SIG-M5 treated with dmso at 0.1 percent for 504 hours (cell line): Measurements from ENCODE around the gene SERPINI2.

Experiments
- DNase-seq: peaks from one replicate; lab custom pipeline; 2025; ENCODE audit not compliant: unreplicated experiment; lab: John Stamatoyannopoulos, UW

SERPINI2 gene, protein sequence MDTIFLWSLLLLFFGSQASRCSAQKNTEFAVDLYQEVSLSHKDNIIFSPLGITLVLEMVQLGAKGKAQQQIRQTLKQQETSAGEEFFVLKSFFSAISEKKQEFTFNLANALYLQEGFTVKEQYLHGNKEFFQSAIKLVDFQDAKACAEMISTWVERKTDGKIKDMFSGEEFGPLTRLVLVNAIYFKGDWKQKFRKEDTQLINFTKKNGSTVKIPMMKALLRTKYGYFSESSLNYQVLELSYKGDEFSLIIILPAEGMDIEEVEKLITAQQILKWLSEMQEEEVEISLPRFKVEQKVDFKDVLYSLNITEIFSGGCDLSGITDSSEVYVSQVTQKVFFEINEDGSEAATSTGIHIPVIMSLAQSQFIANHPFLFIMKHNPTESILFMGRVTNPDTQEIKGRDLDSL

DNA sequence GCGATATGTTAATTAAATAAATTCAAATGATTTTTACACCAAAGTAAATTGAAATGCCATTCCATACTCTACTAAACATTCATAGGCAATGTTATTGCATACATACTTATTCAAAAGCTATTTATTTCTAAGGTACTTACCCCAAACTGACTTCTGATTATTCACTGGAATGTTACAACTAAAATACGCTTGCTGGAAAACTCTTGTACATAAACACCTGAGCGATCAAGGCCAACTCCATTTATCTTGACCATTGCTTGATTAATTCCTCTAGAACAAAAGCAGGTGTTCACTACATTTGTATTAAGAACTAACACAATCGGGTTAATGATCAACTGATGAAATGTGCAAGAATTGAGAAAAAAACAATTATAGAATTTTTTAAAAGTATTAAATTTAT, at the start of gene SERPINI2:
Gene SERPINI2, minus strand, starts transcription at position 180 of the 400 bp plus-strand sequence. CDS start 2,208 bp downstream, outside the sequence.
- no peak for DNase-seq

DNA sequence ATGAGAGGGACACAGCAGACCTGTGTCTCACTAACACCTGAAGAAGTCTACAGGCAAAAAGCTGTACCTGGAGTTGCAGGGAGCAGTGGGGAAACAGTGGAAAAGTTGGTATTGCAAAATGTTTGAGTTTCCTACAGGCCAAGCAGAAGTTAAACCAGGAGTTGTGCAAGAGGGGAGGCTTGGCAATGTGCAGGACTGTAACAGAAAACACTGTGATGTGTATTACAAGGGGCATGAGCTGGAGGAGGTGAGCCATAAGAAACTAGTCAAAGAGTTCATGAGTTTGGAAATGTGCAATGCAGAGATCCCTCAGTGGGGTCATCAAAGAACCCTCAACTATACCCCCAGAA, 47.1 kb upstream of the SERPINI2 start:
- DNase-seq = peak; percentile 96

DNA sequence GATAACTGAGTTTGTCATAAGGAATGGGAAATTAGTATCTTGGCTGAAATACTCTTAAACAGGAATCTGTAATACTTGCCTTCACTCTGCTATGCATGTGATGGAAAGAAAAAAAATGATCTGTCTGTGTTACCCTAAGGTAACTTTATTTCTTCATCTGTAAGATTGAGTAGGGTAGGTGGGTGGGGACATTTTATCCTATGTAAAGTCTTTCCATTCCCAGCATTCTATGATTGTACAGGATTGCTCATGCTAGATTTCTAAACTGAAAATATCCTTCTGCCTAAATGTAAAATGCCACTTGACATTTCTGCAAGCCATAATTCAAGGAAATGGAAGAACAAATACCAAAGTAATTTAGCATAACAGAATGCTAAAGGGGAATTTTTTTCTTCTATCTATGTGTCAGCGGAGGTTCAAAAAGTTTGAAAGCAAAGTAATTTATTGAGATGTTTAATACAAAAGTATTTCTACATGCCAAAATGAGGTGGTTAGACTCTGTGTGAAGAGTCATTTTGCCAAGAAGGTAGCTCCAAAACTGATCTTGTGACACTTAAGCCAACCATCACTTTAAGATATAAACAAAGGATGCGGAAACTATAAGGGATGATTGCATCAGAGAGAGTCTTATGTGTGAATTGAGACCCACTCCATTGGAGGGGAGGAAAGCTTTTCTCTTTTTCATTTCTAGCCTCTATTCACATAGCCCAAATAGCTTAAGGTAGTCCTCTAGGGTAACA, 46.6 kb upstream of the SERPINI2 start:
- DNase-seq = peak; percentile 89

DNA sequence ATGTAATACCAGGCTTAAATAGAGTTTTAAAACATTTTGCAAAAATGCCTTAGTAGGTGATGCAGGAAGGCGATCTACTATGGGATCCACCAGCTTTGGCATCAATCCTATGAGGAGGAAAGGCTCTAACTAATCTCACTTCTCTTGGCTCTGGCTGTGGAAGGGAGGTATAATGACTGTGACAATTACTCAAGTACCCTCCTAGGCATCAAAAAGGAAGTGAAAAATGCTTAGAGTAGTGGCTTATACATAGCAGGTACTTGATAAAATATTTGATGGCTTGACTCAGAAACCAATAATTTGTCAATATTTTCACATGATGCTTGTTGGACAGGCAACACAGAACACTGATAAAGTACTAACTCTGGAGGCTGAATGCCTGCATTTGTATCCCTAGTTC, 34.1 kb upstream of the SERPINI2 start:
- peak; percentile 34 for DNase-seq

DNA sequence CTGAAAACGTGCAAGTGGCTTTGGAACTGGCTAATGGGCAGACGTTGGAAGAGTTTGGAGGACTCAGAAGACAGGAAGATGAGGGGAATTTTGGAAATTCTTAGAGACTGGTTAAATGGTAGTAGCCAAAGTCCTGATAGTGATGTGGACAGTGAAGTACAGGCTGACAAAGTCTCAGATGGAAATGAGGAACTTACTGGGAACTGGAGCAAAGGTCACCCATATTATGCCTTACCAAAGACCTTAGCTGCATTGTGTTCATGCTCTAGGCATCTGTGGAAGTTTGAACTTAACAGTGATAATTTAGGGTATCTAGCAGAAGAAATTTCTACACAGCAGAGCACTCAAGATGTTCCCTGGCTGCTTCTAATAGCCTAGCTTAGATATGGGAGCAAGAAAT, 28.6 kb upstream of the SERPINI2 start:
- DNase-seq = peak; percentile 14

DNA sequence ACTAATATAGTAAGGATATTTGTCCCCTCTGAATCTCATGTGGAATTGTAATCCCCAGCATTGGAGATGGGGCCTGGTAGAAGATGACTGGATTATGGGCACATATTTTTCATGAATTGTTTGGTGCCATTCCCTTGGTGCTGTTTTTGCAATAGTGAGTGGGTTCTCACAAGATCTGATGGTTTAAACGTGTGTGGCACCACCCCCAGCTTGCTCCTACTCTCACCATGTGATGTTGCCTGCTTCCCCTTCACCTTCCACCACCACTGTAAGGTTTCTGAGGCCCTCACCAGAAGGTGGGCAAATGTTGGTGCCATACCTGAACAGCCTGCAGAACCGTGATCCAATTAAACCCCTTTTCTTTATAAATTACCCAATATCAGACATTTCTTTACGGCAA, 28.1 kb upstream of the SERPINI2 start:
- DNase-seq = no peak

DNA sequence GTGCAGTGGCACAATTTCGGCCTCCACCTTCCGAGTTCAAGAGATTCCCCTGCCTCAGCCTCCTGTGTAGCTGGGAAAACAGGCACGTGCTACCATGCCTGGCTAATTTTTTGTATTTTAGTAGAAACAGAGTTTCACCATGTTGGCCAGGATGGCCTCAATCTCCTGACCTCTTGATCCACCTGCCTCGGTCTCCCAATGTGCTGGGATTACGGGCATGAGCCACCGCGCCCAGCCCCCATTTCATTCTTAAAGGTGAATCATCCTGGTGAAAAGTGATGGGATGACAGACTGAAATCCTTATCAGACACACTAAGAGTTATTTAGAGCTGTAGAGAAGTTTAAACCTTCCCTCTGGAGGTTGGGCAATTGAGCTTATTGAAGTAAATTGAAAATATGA, 24.1 kb upstream of the SERPINI2 start:
- DNase-seq = no peak

DNA sequence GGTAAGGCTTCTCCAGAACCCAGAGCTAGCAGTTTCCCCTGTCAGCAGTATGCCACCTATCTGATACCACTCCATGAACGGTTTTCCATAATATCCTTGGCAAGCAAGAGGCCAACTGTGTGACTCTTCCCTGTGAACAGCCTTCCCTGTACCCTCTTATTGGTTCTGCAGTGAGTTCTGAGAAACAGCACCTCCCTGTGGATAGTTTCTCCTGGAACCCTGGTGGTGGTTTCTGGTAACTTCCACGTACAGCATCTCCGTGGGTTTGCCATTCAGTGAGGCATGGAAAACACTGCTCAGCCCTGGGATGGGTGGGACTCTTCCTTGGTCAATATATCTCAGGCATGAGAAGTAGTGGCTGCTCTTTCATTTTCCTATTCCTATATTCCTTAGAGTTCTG, 19.4 kb upstream of the SERPINI2 start:
- no peak for DNase-seq

DNA sequence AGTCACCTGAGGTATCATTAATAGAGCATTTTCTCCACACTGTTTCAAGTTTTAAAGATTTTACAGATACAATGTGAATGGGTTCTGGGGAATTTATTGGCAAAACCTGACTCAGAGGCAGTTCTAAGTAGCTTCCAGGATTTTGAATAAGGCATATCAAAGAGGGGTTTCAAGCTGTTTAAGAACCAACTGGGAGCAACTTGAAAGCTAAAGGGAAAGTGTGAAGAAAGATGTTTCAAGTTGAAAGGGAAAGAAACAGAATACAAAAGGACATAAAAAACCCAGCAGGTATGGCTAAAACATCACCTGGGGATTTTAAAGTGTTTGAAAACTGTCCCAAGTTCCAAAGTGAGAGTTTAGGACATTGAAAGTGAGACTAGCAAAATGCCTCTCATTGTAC, 17.8 kb upstream of the SERPINI2 start:
- DNase-seq = no peak

DNA sequence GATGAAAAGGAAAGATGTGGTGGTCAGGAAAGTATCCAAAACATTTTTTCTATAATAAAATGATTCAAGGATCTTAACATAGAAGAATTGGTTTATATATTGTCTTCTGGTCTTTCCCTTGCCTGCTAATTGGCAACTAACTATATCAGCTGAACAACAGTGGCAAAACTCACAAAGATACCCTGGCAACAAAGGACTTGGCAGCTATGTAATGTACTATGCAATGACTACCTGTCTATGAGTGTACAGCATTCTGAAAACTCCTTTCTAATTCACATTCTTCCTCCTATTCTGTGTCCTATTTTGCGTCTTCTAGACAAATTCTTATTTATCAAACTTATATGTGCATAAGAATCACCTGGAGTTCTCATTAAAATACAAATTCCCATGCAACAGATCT, 15.7 kb upstream of the SERPINI2 start:
- DNase-seq = no peak

DNA sequence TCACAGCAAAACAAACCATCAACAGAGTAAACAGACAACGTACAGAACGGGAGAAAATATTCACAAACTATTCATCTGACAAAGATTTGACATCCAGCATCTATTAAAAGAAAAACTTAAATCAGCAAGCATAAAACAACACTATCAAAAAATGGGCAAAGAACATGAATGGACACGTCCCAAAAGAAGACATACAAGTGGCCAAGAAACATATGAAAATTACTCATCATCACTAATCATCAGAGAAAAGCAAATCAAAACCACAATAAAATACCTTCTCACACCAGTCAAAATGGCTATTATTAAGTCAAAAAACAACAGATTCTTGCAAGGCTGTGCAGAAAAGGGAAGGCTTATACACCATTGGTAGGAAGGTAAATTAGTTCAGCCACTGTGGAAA, 13.7 kb upstream of the SERPINI2 start:
- DNase-seq = no peak

DNA sequence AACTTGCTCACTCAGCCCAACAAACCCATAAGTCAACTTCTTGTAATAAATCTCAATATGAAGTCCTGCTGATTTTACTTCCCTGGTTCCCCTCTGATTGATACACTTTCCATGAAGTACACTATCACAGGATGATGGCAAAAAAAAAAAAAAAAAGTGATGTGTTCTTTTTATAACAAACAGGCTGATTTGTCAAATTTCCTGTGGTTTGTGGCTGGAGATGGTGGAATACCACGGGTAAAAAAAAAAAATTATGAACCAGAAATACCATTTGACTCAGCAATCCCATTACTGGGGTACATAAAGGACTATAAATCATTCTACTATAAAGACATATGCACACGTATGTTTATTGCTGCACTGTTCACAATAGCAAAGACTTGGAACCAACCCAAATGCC, 10.7 kb upstream of the SERPINI2 start:
- no peak for DNase-seq

DNA sequence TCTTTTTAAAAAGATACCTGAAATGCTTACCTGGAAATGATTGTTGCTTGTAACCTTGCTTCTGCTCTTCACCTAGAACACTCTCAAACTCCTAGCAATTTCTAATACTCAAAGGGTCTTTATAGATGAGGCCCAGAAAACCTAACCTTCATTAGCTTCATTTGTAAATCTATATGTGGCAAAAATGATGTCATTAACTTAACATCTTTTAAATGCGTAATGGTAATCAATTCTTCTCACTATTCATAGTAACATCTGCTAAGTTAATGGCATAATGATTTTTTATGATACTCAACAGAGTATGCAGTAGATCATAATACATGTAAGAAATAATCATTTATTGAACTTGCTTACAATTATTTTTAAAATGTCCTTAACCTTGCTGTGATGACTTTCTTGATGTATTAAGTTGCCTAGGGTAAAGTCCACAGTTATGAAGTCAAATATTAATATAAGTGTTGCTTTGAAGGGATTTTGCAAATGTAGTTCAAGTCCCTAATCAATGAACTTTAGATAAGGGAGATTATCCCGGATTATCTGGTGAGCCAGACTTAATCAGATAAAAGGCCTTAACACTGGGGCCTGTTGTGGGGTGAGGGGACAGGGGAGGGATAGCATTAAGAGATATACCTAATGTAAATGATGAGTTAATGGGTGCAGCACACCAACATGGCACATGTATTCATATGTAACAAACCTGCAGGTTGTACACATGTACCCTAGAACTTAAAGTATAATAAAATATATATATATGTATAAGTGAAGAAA, 10.1 kb upstream of the SERPINI2 start:
- DNase-seq = no peak

DNA sequence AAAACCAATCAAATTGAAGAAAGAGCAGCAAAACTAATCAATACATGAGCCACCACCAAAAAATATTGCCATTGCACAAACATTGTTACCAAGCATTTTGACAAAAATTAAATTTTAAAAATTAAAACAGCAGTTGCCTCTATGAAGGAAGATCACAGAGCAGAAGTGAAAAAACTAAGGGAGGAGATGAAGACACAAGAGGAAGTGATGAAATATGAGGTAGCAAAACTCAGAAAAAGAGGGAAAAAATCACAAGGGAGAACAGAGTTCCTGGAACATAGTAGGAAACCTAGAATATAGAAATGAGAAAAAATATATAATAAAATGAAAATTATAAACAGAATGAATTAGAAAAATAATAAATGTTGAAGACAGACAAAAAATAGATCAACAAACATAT, 7.3 kb upstream of the SERPINI2 start:
- peak; percentile 44 for DNase-seq

DNA sequence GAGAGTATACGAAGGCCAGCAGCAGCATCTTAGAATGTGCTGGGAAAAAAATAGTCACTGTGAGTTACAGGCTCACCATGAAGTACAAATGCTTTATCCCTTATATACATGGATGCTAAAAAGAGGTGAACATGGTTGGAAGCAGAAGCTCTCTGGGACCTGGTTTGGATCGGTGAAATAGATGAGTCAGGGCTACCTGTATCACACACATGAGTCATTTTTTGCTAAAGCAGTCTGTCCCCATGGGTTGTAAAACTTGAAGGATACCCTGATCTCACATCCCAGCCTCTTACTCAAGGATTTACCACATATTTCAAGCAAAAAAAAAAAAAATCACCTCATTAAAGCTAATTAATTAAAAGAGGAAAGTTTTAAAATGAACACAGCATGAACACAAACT, 6.9 kb upstream of the SERPINI2 start:
- DNase-seq = no peak

DNA sequence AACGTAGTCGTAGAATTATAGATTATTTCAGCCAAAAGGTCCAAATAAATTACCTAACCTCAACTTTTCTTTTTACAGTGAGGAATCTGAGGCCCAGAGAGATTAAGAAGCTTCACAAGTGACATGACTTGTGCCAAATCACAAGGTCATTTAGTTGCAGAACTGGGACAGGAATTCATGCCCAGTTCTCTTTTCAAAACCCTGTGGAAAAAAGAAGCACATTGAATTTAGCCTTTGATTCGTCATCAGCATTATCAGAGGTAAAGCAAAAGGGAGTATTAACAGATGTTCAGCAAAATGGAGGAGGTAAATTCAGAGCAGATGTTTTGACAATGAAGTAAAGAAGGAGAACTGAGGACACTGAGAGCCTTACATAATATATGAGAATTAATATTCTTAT, 4.5 kb downstream of the SERPINI2 start:
- no peak for DNase-seq

DNA sequence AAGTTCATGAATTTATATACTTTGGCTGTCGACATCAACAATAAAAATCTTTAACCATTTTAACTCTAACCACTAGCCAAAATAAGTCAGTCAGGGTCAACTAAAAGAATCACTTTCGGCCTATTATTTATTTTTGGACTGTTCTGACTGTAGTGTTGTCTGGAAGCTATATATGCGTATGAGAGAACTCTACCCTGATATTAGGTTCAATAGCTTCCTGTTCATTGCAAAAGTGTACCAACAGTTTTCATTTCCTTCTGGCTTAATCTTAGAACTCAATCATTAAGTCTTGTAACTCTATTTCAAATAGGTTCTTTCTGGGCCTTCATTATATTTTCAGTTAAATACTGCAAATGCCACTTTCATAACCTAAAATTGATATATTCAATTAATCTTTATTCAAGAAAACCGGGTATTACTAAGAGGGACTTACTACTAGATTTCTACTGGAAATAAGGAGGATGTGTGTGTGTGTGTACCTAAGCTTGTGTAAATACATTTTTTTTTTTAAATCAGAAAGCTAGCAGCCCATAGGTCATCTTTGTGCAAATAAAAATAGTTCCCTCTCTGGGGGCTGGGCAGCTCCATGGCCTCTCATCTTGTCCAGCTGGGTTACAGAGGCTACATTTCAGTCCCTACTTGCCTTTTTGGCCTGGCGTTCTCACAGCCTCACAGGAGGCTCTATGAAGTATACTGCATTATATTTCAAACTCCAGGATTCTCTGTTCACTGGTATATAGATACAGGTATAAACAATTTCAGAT, 5.8 kb downstream of the SERPINI2 start:
- no peak for DNase-seq

DNA sequence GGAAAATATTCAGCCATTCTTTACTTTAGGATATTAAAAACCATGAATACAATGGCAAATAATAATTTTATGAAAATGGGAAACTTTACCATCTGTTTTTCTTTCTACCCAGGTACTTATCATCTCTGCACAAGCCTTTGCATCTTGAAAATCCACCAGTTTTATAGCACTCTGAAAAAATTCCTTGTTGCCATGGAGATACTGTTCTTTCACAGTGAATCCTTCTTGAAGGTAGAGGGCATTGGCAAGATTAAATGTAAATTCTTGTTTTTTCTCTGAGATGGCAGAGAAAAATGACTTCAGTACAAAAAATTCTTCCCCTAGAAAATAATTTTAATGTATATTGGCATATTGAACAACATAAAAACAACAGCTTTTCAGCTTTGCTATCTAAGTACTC, 6.9 kb downstream of the SERPINI2 start:
- no peak for DNase-seq

DNA sequence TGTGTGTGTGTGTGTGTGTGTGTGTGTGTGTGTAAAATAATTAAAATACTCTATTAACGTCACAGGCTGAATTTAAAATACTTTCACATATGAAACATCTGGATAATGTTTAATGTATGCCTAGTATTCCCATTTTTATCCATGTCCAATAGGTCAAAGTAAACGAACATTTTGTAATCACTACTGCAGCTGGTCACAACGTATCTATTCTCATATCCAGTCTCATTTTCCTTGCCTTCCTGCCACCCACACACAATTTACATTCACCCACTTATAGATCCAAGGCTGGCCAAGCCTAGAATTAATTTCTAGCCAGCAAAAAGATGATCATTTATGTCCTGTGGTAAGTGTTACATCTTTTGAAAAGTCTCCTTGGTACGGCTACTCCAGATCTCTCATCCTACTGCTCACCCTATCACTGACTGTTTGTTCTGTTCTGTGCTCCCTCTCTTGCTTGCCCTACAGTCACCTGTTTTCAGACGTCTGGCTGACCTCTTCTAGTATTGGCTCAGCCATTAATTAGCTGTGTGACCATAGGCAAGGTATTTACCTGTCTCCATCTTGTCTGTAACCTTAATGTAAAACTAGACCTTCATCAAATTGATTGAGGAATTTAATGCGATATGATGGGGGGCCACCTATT, 17.6 kb downstream of the SERPINI2 start:
- DNase-seq = no peak

DNA sequence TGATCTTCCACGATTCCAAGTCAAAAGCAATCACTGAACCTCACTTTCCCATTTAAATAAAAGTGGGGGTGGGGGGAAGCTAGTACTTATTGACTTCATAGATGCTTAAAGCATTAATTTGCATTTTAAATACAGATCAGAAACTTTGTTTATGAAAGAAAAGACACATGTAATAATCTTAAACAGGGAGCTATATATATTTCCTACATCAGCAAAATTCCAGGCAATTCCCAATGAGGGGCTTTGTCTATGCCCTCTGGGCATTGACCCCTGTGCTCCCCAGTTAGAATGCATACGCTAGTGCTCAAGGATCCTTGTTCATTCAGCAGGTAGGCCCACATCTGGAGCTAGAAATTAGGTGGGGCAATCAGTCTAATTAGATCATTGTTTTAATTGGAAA, 20.0 kb downstream of the SERPINI2 start:
- DNase-seq = no peak

DNA sequence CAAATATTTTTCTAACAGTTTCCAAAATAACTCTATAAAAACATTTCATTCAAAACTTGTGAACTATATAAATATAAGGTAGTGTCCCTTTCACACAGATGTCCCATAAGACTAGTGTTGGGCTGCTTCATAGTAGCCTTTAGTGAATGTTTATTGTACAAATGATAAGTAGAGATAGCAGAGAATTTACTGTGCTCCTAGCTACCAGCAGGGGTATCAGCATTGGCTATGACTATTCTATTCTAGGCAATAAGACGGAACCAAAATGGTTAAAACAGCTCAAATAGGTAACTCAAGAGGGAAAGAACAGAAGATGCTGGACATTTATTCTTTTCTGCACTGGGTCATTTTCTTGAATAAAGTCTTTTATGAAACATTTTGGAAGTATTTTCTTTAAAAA, 22.6 kb downstream of the SERPINI2 start:
- no peak for DNase-seq
